ENCODE data around the gene LHFPL3.
"Not testable (repeated sequence)": the region's sequence is repeated elsewhere in the genome, so short reads cannot be mapped to it uniquely, and the experiment has no call there.

LHFPL3 gene

DNA sequence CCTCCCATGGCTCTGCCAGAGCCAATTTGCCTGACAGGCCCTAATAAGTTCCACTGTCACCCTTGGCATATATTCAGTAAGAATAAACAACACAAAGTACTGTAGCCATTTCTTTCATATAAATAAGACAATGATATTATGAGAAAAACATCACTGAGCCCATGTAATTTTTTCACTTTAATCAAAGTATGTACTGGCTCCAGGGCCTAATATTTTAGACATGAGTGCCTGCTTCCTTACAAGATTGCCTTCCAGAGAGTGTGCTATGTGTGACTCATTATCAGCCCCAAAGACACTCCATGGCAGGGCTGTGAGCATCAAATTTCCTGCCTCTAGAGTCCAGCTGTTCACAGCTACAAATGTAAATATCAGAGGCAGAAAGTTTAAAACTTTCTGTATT, 297.6 kb downstream of the LHFPL3 start:
- DNase-seq = no peak

DNA sequence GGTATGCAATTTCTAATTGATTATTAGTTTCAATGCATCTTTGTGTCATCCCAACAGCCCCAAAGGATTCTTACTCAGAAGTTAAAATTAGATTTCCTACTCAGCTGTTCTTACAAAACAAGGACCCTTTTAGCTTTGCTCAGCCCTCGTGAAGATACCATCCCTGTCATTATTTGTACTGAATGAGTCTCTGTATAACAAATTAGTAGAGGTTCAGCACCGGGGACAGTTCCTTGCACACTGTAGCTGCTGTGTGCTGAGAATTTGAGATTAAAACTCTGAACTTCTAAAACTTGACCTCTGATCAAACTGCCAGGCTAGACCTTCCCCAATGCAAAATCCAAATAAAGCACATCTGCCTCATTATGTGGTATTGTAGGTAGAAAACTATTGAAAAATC, 299.1 kb downstream of the LHFPL3 start:
- DNase-seq = peak; percentile 61

DNA sequence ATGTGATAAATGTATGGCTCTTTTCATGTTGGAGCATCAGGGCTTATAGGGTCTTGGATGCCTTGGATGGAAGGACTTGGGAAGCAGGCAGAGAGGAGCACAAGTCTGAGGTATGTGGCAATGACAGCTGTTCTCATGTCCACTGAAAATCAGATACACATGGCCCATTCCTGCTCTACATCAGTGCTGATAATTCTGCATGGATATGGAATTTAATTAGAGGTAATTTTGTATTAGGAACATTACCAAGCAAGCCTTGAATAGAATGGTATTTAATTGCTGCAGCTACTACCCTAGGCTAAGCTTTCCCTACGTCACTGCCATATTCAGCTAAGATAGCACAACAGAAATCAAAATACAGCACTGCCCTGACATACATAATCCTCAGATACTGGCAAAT, 299.6 kb downstream of the LHFPL3 start:
- DNase-seq = no peak

DNA sequence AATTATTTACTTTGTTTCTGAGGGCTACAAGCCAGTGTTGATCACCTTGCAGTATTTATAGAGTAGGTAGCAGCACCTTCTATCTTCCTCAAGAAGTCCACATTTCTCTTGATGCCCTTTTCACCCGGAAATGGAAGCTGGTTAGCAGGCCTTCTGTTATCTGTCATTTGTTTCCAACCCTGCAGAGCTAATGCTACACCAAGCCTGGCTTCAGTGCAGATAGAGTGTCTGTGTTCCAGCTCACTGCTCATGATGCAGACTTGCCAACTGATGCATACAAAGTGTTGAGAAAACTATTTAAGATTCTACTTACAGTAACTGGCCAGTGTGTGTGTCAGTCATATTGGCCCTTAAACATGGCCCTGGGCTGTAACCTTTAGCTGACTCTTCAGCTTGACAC, 301.0 kb downstream of the LHFPL3 start:
- no peak for DNase-seq

DNA sequence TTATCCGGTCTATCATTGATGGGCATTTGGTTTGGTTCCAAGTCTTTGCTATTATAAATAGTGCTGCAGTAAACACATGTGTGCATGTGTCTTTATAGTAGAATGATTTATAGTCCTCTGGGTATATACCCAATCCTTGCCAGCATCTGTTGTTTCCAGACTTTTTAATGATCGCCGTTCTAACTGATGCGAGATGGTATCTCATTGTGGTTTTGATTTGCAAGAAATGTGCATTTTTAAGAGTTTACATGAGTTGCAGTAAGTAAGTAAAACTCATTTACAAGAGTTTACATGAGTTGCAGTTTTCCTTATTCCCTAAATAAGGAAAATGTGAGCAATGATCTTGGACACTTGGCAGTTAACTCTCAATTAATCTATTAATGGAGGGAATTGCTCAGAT, 312.1 kb downstream of the LHFPL3 start:
- no peak for DNase-seq

DNA sequence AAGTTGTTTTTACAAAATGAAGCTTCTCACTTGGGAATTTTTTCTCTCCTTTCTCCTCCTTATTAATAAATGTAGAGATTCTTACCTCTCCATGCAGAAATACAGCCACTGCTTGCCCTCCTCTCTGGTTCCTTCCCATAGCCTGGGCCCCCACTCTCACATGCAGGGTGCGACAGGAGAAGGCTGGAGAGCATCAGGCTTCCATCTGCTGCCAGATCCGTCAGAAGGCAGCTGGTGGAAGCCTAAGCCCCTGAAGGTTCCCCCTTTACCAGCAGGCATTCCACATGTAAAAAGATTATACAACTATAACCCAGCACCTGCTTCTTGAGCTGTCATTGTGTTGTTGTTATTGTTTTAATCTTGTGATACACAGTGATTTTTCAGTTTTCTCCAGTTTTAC, 314.2 kb downstream of the LHFPL3 start:
- no peak for DNase-seq

DNA sequence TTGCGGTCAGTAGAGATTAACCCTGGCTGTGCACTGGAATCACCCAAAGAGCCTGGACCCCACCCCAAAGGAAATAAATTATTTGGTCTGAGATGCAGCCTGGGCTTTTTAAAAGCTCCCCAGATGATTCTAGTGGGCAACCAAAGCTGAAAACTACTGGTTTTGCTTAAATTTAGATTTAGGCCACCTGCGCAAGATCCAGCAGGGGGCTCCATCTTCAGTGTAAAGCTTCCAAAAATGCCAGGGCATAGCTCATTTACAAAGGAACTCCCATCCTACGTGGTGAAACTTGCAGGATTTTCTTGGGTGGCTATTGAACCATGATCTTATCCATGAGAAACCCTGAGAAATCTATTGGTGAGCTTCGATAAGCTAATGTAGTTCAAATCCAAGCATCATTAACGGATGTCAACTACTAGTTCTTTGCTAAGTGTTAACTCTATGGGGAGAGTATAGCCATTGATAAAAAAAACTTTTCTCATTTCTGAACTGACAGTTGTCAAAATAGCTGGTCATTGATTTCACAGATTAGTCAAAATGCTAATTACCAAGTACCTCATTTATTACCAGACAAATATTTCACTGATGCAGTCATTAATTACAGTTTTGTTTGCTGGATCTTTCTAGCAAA, 315.3 kb downstream of the LHFPL3 start:
- peak; percentile 3 for DNase-seq

DNA sequence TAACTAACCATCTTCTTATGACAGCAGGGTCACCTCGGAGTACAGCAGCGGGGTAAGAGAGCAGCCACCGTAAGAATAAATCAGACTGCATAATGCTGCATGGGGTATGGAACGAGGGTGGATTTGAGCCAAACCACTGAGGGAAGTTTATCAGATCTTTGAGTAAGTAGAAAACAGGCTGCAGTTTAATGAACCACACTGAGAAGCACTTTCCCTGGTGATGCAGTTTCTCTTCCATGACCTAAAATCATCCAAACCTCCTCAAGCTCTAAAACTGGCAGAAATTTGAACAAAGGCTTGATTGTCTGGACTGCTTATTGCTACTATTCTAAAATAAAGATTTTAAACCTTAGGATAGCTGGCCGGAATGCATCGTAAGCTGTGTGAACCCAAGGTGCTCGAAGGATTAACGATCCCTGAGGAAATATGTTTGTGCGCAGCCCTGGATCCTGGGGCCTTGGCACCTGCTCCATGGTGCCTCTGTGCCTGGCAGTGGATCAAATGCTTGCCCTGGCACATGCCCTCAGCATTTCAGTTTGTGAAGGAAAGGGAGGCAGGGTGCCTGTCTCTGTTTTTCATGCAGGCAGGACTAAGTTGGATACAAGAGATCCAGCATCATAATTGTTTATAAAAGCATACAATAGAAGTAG, 322.7 kb downstream of the LHFPL3 start:
- no peak for DNase-seq

DNA sequence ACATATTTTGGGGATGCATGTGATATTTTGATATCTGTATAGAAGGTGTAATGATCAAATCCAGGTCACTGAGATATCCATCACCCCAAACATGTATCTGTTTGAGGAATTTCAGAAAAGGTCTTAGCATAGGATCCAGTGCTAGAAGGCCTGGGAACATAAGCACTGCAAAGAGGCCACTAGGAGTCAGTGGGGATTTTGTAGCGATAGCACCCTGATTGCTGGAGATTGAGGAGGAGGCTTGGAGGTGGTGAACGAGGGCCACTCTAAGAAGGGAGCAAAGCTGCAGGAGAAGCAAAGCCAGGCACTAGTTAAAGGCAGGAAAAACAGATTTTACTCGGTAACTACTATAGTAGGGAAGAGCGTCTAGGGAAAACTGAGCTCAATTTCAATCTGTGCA, 324.0 kb downstream of the LHFPL3 start:
- no peak for DNase-seq

DNA sequence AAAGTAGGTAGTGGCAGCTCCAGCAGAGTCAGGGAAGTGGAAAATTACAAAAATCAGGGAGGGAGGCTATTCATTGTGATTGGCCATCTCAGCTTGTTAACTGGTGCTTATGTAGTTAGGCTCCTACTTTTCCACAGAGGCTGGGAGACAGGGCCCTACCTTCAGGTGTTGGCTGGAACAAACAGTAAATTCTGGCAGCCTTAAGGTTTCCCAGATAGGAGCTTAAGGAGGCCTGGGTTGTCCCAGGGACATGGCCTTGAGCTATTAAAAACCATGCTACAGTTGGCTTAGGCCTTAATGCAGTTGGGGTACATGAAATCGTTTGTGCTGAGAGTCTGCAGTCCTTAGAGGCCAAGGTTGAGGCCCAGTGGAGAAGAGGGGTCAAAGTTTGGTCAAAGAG, 324.5 kb downstream of the LHFPL3 start:
- DNase-seq = no peak

DNA sequence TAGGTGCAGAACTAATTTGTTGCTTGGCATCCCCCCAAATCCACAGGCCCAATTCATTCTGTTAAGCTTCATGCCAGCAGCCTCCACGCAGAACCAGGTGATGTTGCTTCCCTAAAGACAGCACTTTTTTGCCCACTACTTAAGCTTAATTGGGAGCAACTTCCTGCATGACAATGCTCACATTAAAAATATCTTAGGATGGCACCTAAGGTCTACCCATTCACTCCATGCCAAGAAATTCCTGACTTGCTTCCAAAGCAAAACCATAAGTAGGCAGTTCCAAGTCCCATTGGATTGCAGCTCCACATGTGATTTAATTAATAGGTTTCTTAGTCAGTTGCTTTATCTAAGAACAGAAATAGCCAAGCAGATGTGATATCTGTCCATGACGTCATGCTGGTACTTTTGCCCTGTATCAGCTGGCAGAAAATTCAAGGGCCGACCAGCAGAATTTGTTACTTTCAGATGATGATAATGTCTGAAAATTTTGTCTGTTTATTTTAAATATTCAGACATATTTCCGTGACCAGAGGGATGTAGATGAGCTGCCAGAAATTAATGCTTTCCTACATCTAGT, 325.5 kb downstream of the LHFPL3 start:
- DNase-seq = no peak

DNA sequence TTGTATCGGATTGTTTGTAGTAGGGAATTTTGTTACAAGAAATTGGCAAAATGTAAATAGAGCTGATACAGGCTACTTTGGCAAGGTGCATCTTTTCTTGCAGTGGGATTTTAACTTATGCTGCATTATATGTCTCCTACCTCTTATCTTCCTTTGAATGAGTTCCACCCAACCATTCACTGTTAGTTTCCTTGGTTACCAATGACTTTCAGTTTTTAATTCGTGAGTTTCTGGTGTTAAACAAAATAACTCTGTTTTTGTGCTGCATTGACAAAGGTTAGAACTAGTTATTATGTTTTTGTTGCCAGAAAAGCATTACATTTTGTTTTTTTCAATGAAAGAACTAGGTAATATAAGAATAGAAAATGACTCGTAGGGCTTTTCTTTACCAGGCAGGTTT, 327.2 kb downstream of the LHFPL3 start:
- DNase-seq = no peak

DNA sequence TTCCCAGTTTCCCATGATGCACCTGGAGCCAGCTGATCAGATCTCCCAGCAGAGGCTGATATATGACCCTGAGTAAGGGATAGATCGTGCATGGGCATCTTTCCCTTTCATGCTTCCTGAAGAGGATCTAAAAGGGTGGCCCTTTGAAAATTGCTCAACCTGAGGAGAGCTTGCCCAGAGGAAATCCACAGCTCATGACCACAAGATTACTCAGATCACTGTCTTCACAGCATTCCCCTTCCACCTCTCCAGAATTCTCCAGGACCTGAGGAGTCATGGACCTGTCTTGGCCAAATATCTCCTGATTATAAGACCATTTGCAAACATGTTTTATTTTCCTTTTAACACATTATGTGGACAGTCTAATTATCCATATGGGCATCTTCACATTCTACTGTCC, 328.1 kb downstream of the LHFPL3 start:
- no peak for DNase-seq

DNA sequence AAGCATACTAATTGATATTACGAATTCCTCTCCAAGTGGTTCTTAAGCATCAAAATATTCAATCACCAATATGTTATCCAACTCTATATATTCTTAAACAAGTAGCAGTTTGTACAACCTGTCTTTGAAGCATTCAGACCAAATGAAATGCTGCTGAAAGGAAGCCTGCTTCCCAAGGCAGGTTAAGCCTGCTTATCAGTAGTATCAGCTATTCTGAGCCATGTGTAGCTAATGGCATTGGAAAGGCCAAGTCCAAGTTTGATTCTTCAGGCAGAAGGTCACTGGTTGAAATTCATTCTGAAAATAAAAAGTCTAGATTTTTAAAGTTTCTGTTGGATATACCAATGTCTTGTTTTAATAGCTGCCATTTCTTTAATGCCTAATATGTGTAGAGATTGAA, 328.7 kb downstream of the LHFPL3 start:
- DNase-seq = no peak

DNA sequence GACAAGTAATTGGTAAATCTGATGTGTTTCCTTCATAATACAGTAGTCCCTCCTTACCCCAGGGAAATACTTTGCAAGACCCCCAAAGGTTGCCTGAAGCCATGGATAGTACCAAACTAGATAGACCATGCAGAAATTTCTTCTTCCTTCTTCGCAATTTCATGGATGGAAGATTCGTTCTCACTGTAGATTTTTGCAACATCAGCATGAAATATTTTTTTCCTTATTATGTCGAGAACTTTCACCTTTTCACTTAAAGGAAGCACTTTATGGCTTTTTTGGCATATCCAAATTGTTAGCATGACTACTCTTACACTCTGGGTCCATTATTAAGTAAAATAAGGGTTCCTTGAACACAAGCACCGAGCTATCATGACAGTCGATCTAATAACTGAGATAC, 333.2 kb downstream of the LHFPL3 start:
- DNase-seq = no peak

DNA sequence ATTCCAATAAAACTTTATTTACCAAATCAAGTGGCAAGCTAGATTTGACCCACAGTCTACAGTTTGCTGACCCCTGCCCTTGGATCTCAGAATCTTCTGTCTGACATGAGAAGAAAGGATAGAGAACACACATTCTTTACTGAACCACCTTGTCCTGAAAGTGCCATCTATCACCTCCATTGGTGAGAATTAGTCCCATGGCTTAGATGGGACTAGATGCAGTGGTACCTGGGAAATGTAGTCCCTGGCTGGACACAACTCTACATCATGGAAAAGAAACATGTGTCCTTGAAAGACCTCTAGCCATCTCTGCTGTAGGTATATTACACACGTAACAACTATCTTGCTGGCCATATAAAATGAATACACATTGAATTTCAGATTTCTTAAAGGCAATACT, 336.2 kb downstream of the LHFPL3 start:
- no peak for DNase-seq

DNA sequence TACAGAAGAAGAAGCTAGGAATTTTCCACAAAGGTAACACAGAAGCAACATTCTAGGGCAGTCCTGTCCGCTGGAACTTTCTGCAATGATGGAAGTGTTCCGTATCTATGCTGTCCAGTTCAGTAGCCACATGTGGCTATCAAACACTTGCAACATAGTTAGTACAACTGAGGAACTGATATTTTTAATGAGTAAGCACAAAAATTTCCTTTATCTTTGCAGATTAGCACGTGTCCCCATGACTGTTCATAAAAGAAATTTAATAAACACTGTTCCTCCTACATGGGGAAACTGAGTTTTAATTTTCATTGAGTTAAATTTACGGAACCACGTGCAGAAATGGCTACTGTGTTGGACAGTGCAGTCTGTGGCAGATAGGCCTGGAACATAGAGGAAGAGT, 349.2 kb downstream of the LHFPL3 start:
- no peak for DNase-seq

DNA sequence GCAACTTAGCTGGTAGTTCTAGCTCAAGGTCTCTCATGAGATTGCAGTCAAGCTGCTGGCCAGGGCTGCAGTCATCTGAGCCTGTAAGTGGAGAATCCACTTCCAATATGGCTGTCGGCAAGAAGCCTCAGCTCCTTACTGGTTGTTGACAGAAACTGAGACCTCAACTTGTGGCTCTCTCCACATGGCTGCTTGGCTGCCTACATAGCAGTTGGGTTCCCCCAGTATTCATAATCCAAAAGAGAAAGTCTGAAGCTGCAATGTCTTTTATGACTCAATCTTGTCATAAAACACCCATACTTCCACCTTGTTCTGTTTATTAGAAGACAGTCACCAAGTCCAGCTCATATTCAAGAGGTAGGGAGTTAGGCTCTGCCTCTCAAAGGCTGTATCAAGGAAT, 350.7 kb downstream of the LHFPL3 start:
- no peak for DNase-seq

DNA sequence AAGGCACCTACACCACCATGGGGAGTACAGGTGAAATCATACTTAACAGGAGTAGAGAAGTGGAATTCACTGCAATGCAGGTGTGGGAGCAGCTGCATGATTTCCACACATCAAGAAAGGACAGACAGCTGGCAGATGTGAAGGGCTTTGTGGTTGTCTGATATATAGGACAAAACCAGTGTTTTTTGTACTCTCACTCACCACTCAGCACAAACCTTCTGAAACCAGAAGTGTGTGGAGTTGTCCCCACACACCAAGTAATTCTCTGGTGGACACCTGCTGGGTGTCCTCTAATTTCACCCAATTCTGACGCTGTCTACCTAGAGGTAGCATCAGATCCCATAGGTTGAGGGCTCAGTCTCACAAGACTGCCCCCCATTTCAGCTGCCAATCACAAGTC, 357.9 kb downstream of the LHFPL3 start:
- DNase-seq = no peak

DNA sequence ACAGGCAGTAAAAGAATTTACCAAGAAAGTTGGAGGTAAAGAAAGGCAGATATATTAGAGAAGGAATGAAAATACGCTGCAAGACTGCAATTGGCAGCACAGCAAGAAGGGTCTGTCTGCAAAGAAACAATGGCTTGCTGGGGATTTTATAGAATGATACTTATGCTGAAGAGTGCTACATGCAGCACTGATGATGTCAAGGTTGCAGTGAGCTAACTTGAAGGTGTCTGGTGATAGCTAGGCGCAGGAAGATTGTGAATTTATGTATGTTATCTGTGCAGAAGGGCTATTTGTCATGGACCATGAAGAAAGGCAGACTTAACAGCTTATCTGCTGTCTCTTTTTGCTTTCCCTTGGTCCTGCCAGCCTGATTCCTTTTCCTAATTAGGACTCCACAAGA, 366.3 kb downstream of the LHFPL3 start:
- DNase-seq = no peak

DNA sequence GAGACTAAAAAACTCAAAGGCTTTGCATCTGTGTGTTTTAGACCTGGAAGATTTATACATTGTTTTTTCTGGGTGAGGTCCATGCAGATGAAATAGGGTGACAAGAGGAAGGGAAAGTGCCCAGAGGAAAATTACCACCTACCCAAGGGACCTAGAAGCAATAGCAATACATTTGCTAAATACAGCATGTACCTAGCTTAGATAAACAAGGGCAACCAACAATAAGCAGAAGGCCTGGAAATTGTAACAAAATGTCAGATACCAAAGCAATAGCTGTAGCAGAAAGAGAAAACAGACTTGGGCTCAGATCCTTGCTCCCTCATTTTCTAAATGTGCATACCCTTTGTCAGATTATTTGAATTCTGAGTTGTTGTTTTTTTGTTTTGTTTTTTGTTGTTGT, 367.2 kb downstream of the LHFPL3 start:
- DNase-seq = no peak

DNA sequence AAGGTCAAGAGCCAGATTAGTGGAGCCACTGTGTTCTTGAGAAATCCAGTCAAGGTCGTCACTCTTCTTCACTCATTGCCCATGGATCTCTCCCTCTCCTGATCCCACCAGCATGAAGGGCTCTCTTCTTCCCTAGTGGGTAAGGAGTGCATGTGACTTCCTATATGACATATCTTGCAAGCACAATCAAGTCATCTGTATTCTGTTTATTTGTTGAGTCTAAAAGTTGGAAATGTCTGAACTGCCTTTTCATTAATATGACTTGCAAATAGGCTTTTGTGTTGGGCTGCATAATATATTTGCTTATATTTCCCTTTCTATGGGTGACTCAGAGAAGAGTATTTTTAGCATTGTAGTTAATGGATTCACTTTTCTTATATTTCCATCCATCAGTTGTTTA, 371.9 kb downstream of the LHFPL3 start:
- no peak for DNase-seq

DNA sequence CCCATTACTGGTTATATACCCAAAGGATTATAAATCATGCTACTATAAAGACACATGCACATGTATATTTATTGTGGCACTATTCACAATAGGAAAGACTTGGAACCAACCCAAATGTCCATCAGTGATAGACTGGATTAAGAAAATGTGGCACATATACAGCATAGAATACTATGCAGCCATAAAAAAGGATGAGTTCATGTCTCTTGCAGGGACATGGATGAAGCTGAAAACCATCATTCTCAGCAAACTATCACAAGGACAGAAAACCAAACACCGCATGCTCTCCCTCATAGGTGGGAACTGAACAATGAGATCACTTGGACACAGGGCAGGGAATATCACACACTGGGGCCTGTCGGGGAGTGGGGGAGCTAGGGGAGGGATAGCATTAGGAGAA, 392.6 kb downstream of the LHFPL3 start:
- not testable (repeated sequence) for DNase-seq

DNA sequence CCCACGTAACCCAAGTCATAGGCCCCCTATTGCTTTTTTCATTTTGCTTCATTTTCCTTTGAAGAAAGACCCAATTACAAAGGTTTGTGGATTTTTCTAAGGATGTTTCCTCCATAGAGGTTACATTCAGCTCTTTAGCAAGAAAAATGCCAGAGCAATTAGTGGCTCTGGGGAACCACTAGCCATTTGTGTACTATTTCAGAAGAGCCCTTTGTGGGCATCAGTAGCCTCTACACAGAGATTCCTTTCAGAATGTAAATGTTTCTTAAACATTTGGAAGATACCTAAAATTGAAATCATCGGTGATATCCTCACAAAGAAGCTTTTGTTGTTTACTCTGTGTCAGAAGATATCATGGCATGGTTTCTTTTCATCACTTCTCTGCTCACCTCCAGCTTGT, 394.6 kb downstream of the LHFPL3 start:
- no peak for DNase-seq

DNA sequence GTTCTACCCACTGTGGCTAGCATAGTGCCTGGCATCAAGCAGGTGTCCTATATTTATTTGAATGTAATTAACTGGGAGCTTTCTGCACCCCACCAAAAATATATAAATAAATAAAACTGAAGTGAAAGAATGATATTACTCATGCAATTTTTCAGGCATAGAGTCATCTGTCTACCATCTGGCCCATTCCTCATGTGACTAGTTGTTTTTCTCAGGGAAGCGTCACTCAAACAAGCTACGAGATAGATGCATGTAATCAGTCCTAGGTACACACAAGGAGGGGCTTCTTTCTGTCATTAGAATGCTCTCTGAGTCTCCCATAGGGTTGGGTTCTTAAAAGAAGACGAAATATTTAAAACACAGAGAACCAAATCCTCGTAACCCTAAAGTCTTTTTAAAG, 430.1 kb downstream of the LHFPL3 start:
- DNase-seq = no peak
